HG03521 (cell line): Measurements from ENCODE around the gene TRIM58.
A peak's percentile ranks its signal among the peaks of the same experiment; 100 is the strongest.

ENCODE experiments used
- ATAC-seq: cut with Tn5 transposase; IDR thresholded peaks from one replicate; pipeline ENCODE4 v1.9.1; 2021; ENCODE audit warnings: mild to moderate bottlenecking, moderate library complexity; ENCODE audit not compliant: unreplicated experiment

TRIM58 gene

GRCh38 chr1:247857069-247857984 lies at the start of gene TRIM58:
Gene TRIM58, plus strand, starts transcription at chr1:247857187. Its CDS starts 60 bp downstream, at chr1:247857247.
- ATAC-seq = peak; percentile 55

DNA sequence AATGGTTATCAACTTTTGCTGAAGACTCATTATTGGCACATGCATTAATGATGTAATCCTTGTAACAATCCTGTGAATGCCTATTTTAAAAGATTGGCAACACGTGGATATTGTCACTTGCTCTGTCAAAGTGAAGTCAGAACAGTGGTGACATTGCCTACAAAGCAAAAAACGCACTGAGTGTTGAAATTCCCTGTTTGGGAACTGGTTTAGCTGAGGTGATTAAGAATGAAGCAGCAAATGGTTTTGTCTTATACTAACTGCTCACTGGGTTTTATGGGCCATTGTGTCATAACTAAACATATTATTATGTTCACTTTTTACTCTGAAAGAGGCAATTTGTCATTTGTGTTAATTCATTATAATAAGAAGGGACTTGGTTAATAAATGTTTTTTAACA lies 44.4 kb upstream of the TRIM58 start:
- no peak for ATAC-seq

DNA sequence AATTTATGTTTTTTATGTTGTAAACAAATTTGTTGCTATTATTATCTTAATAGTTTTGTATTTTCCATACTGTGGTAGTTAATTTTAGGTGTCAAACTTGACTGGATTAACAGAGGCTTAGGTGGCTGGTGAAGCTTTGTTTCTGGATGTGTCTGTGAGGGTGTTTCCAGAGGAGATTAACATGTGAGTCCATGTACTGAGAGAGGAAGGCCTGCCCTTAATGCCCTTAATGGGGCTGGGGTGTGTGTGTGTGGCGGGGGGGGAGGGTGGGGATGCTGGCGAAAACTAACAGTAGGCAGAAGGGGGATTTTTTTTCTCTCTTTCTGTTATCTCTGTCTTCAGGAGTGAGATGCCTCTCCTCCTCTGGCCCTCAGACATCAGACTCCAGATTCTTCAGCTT lies 34.9 kb upstream of the TRIM58 start:
- no peak for ATAC-seq

DNA sequence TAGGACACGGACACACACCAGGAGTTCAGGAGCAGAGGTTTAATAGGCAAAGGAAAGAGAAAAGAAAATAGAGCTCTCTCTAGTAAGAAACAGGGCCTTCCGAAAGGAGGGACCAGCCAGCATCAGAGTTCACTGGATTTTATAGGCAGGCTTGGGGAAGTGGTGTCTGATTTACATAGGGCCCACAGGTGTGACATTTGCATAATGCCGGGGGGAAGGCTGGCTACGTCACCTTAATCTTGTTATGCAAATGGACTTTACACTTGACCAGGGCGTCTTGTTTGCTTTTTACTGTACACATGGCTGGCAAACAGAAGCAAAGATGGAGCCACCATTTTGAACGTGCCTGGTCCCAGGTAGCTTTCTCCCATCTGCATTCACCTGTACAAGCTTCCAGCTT lies 33.0 kb upstream of the TRIM58 start, which contains the start of gene OR14A16:
TSS of gene OR14A16 (minus strand) at position 97 of the 400 bp plus-strand sequence. CDS start 8,390 bp downstream, outside the sequence.
- ATAC-seq = no peak

GRCh38 chr1:247825362-247825761 lies 31.6 kb upstream of the TRIM58 start:
- no peak for ATAC-seq

- no peak for ATAC-seq
Measured at GRCh38 chr1:247829656-247830055, 27.3 kb upstream of the TRIM58 start.

DNA sequence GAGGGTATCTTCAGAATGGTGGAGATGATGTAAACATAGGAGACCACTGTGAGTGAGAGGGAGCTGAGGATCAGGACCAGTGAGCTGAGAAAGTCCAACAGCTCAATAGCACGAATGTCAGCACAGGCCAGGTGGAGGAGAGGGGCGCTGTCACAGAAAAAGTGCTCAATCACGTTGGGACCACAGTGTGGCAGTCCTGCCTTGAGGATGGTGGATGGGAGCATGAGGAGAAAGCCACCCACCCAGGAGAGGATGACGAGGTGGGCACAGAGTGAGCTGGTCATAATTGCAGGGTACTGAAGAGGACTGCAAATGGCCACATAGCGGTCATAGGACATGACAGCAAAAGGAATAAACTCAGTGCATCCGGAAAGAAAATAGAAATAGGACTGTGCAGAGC lies 23.4 kb upstream of the TRIM58 start:
- ATAC-seq = no peak

- ATAC-seq = no peak
Measured at GRCh38 chr1:247840818-247841217, 16.2 kb upstream of the TRIM58 start.

GRCh38 chr1:247841796-247842195 lies 15.2 kb upstream of the TRIM58 start, which contains the start of gene OR11L1:
Gene OR11L1, minus strand, starts transcription at chr1:247841896. Its CDS starts 0 bp downstream, at chr1:247841896.
- ATAC-seq = no peak

GRCh38 chr1:247843411-247843810 lies 13.6 kb upstream of the TRIM58 start:
- ATAC-seq = no peak

GRCh38 chr1:247845011-247845692 lies 11.8 kb upstream of the TRIM58 start:
- no peak for ATAC-seq

GRCh38 chr1:247845693-247846017 lies 11.3 kb upstream of the TRIM58 start:
- ATAC-seq = no peak

GRCh38 chr1:247848346-247848745 lies 8.6 kb upstream of the TRIM58 start:
- ATAC-seq = no peak

- ATAC-seq = no peak
Measured at GRCh38 chr1:247849616-247850015, 7.4 kb upstream of the TRIM58 start.

DNA sequence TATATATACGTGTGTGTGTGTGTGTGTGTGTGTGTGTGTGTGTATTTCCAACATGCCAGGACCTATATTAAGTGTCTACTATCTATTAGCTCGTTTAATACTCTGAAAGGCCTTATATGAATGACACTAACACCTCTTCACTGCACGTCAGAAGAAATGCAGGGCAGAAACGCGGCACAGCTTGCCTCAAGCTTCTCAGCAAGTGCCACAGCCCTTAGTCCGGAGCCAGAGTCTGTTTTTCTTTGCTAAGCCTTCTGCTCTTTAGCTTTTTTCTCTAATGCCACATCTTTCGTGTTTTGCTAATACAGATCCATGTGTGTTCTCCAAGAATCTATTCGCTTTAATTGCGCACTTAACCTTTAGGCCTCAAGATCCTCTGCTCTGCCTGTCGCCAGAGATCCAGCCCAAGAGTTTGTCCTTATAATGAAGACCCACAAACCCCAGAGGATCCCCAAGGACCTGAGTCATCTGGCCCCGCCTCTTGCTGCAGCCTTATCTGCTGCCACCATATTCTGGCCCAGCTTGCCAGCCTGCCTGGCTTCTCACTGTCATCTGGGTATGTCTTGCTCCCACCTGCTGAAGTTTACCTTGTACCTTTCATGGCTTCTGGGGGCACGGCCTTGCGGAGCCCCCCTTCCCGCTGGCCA lies 2.0 kb upstream of the TRIM58 start:
- ATAC-seq = no peak

GRCh38 chr1:247855911-247856310 lies 1.1 kb upstream of the TRIM58 start:
- ATAC-seq = no peak

DNA sequence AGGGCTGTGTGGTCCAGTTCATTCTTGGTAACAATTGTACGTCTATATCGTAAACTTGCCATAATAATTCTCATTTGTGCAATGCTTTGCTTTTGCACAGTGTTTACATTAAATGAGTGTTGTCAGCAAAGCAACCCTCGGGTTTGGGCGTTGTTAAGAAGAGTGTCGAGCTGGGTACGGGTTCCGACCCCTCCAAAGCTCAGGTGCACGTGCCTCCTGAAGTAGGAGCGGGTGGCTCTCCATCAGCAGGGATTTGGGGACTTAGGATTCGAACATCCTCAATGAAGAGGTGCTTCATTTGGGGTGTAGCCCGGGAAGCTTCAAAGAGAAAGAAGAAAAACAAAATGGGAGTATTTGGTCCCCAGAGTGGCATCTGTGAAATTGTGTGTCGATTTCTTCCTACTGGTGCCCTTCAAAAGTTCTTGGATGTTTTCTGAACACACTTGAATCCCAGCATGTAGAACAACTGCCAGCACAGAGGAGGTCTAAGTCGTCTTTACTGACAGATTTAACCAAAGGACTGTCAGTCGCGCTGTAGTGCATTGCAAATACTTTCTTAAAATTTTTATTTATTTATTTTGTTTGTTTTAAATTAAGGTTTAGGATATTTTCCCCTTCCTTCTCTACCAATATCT lies 1.1 kb downstream of the TRIM58 start:
- ATAC-seq = no peak

DNA sequence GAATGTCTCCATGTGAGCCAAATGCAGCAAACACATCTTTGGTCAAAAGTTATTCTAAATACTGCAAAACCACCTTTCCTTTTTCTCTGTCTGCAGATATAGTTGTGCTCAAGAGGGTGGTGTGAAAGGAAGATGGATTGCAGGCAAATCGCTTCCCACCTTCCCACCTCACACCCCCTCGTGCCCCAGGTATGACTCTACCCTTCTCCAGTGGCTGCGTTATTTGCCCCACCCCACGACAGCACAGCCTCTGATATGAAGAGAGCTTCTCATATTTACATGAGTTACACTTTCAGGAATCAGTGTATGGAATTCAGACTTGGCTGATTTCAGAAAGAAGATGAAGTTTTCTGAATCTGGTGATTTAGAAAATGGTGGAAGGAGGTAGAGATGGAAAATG lies 5.8 kb downstream of the TRIM58 start:
- ATAC-seq = no peak

GRCh38 chr1:247864644-247865043 lies 7.7 kb downstream of the TRIM58 start:
- ATAC-seq = no peak

DNA sequence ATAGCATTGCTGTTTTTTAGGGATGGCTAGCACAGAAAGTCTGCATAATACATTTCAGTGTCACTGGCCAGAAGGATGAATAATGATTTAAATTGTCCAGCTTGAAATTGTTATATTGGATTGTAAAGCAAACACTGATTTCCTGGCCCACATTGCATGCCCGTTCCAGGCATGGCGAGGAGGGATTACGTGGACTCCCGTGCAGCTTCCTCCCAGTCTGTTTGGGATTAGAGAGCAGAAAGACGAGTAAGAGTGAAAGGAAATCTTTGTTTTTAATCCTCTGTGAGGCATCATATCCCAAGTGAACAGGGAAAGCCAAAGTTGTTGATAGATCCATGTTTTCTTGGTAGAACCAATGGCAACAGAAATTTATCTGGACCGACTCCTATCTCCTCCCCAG lies 8.4 kb downstream of the TRIM58 start:
- no peak for ATAC-seq

GRCh38 chr1:247883346-247883745 lies 26.4 kb downstream of the TRIM58 start:
- ATAC-seq = no peak
